Adrenal gland (tissue), 12 donors: ENCODE measurements around the gene HTR2B. TPM values are rescaled to one million over a fixed set of nuclear protein-coding genes. Genes with fewer than 3 reads are reported as not detected.

Experiments used
- DNase-seq, 7 donors: peaks; one replicate each; pipeline ENCODE4 v3.0.0-alpha.2; 2019 to 2020
- H3K27ac ChIP-seq, 5 donors: fragments of 200-600 bp; sonication (generic) in 4 of 5; 1 replicate in 3 of 5; 2 replicates in 2 of 5; pipeline versions ENCODE4 v1.5.1 to v1.8.0; 2016 to 2020; ENCODE audit warnings: mild to moderate bottlenecking in 1 of 5
- H3K27me3 ChIP-seq: fragments of 200-600 bp; 2 replicates; pipeline ENCODE4 v1.8.0; 2021
- H3K36me3 ChIP-seq, 2 donors: fragments of 200-600 bp; replicated peaks in 1 of 2; 1 replicate in 1 of 2; 2 replicates in 1 of 2; pipeline versions ENCODE4 v1.5.1 to v1.8.0; 2018 to 2022
- H3K4me1 ChIP-seq, 2 donors: fragments of 200-600 bp; replicated peaks in 1 of 2; 1 replicate in 1 of 2; 2 replicates in 1 of 2; pipeline versions ENCODE4 v1.5.1 to v1.8.0; 2018 to 2021
- H3K4me3 ChIP-seq, 4 donors: fragments of 200-600 bp; sonication (generic) in 3 of 4; one replicate each; pipeline ENCODE4 v1.5.1; 2016 to 2018
- H3K9me3 ChIP-seq, 3 donors: fragments of 200-600 bp; sonication (generic) in 1 of 3; replicated peaks in 1 of 3; 1 replicate in 2 of 3; 2 replicates in 1 of 3; pipeline versions ENCODE4 v1.5.1 to v1.8.0; 2016 to 2021
- POLR2A ChIP-seq, 2 donors: fragments of 450-650 bp; IDR thresholded peaks; one replicate each; pipeline ENCODE4 v1.6.1; 2017; ENCODE audit warnings: antibody characterized with exemption in 2 of 2, mild to moderate bottlenecking in 2 of 2, moderate library complexity in 1 of 2
- WGBS, 4 donors: extraction: QIAGEN DNeasy Blood & Tissue Kit in 2 of 4; methylation state at CpG; one replicate each; pipeline versions ENCODE4 v1.1.5 to v1.1.7; 2013 to 2017; 5-methylcytosine and 5-hydroxymethylcytosine counted together
- intact Hi-C, 2 donors: fragments of 100-400 bp; cut with DNase I; formaldehyde crosslinking; loops; one replicate each; pipeline versions ENCODE4 v1.14.1 to v1.15.0; 2022 to 2023
- polyA plus RNA-seq, 3 donors: library from polyadenylated mRNA; stranded (reverse); fragments of 200-250 nt in 2 of 3; fragments of 350-450 nt in 1 of 3; fragmentation: Illumina TruSeq in 1 of 3; extraction: RNeasy Lipid Tissue Mini Kit (QIAGEN cat#74804) in 1 of 3; gene quantifications; one replicate each; pipeline ENCODE4 v1.2.3, GENCODE V29; 2013 to 2014
- total RNA-seq, 9 donors: library from RNA; depleted of rRNA in 4 of 9; stranded (reverse); fragments of >200 nt in 4 of 9; fragments of 120-200 nt in 1 of 9; fragmentation: NEBNext Ultra II Directional in 1 of 9; extraction: Animal tissue kit (Norgen Biotek cat#: 25700) in 1 of 9; gene quantifications; one replicate each; pipeline versions ENCODE4 v1.1.0 to v1.2.4, GENCODE V29; 2013 to 2023
- TF ChIP-seq, protein P1 (sequence below), 6 experiments: fragments of 450-650 bp in 4 of 6; fragments of 200-600 bp in 2 of 6; sonication (generic) in 1 of 6; IDR thresholded peaks; 1 replicate in 5 of 6; 2 replicates in 1 of 6; pipeline versions ENCODE4 v1.5.1 to v1.8.0; 2016 to 2021; ENCODE audit warnings: antibody characterized with exemption in 6 of 6, mild to moderate bottlenecking in 2 of 6, moderate library complexity in 1 of 6
- donor health status: healthy with polysubstance abuse.
- donor health status: Bipolar disorder and iron deficiency.
- donor health status: DM: yes; HTN: yes; CAD: no.
- donor health status: DM: no; HTN: no; CAD: no.
- donor health status: DM: no; HTN: no; CAD: no.
- donor health status: DM: yes; HTN: yes; CAD: no.

Gene HTR2B
- total and polyA plus RNA-seq, 12 donors: 1.2 to 90.0 (median 32.9) TPM

- no peak overlapping the region for H3K4me3 ChIP-seq
- intact Hi-C loops: no loop called here
- no peaks in the 10 kb centered on the region for H3K9me3 ChIP-seq
- WGBS, 4 donors: 92 to 98% (median 96%) methylated on average over 1 of the region's 1 CpG
- peaks cover 0 to 59% of the 10 kb centered on the region in 2 donors for H3K4me1 ChIP-seq
- no peak for DNase-seq
- TF ChIP-seq POLR2A (IDR thresholded peaks at IDR 0.05): no peak
- TF ChIP-seq, protein P1, sequence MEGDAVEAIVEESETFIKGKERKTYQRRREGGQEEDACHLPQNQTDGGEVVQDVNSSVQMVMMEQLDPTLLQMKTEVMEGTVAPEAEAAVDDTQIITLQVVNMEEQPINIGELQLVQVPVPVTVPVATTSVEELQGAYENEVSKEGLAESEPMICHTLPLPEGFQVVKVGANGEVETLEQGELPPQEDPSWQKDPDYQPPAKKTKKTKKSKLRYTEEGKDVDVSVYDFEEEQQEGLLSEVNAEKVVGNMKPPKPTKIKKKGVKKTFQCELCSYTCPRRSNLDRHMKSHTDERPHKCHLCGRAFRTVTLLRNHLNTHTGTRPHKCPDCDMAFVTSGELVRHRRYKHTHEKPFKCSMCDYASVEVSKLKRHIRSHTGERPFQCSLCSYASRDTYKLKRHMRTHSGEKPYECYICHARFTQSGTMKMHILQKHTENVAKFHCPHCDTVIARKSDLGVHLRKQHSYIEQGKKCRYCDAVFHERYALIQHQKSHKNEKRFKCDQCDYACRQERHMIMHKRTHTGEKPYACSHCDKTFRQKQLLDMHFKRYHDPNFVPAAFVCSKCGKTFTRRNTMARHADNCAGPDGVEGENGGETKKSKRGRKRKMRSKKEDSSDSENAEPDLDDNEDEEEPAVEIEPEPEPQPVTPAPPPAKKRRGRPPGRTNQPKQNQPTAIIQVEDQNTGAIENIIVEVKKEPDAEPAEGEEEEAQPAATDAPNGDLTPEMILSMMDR (IDR thresholded peaks at IDR 0.05): no peak
- no peaks in the 10 kb centered on the region for H3K27me3 ChIP-seq
- H3K36me3 ChIP-seq: no peaks in the 10 kb centered on the region
- H3K27ac ChIP-seq: no peak overlapping the region
These were observed 4.4 kb upstream of the HTR2B start for GRCh38 chr2:231129216-231129615.

DNA sequence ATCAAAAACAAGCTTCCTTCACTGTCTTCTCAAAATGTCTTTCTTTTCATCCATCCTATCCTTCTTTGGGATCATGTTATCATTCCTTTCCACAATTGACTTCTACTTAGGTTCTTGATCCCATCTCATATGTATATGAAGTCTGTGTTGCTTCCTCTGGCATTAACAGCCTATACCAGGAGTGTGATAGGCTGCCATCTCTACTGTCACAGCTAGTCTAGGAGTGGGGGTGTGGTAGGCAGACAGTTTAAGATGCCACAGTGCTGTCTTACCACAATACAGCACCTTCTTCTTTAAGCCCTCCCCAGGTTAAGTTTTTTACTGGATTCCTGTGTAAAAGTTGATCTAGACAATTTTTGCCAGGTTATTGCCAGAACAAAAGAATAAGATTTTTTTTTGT is 3.7 kb upstream of the HTR2B start:
- no peak for TF ChIP-seq POLR2A (IDR thresholded peaks at IDR 0.05)
- TF ChIP-seq, protein P1 (IDR thresholded peaks at IDR 0.05): no peak
- Histone ChIP-seq H3K36me3 (no peaks in the 10 kb centered on the region), H3K9me3 (no peaks in the 10 kb centered on the region), H3K27me3 (no peaks in the 10 kb centered on the region), H3K4me3 (no peak overlapping the region), H3K27ac (peak overlapping the region in 1 of 5 donors; percentile 8), H3K4me1 (peaks cover 0 to 61% of the 10 kb centered on the region in 2 donors)
- DNase-seq: no peak
- intact Hi-C loops: no loop called here

- 49 to 72% (median 51%) methylated on average over 1 of the region's 1 CpG for WGBS, 4 donors
- intact Hi-C loops: no loop called here
- Histone ChIP-seq H3K4me1 (peaks cover 0 to 62% of the 10 kb centered on the region in 2 donors), H3K36me3 (no peaks in the 10 kb centered on the region), H3K27me3 (no peaks in the 10 kb centered on the region), H3K4me3 (no peak overlapping the region), H3K9me3 (no peaks in the 10 kb centered on the region), H3K27ac (peak overlapping the region in 1 of 5 donors; percentile 8)
- no peak for DNase-seq
- TF ChIP-seq POLR2A (IDR thresholded peaks at IDR 0.05): no peak
- TF ChIP-seq, protein P1 (IDR thresholded peaks at IDR 0.05): no peak
These were observed 3.1 kb upstream of the HTR2B start for GRCh38 chr2:231127936-231128335.

DNA sequence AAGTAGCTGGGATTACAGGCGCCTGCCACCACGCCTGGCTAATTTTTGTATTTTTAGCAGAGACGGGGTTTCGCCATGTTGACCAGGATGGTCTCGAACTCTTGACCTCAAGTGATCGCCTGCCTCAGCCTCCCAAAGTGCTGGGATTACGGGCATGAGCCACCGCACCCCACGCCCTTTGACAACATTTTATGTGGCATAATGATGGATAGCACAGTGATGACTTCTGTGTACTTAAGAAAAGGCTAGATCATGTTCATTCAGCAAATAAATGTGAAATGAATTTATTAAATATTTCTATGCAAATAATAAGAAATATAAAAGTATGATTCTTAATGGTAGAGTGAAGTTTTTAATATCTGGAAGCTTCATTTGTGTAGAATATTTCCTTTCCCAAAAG is 2.6 kb upstream of the HTR2B start:
- TF ChIP-seq, protein P1 (IDR thresholded peaks at IDR 0.05): no peak
- TF ChIP-seq POLR2A (IDR thresholded peaks at IDR 0.05): no peak

More for the DNA sequence above, 2.6 kb upstream of the HTR2B start:
- no peak overlapping the region for H3K4me3 ChIP-seq
- H3K4me1 ChIP-seq: peaks cover 0 to 62% of the 10 kb centered on the region in 2 donors
- no peak for DNase-seq
- intact Hi-C loops: no loop called here
- WGBS, 4 donors: 94 to 97% (median 97%) methylated on average over 9 of the region's 9 CpGs
- H3K9me3 ChIP-seq: no peaks in the 10 kb centered on the region
- no peaks in the 10 kb centered on the region for H3K27me3 ChIP-seq
- H3K27ac ChIP-seq: peak overlapping the region in 1 of 5 donors; percentile 8
- H3K36me3 ChIP-seq: no peaks in the 10 kb centered on the region
